ENCODE results near the gene L1CAM.
A peak's percentile ranks its signal among the peaks of the same experiment; 100 is the strongest.

The L1CAM gene

DNA sequence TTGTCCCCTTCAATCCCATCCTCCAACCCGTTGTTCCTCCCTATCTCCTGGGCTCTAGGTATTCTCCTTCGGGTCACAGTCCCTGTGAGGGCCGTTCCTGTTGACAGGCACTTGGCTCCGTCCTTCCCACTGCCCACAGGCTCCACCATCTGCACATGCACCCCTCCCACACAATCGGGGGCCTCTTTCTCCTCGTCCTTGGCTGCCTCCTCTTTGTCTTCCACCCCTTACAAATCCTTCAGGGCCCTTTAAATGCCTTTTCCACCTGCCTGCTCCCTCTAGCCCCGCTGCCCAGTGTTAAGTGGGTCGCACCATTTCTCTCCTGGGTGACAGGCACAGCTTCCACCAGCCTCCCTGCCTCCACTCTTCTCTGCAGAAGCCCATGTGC is 15.8 kb upstream of the L1CAM start:
- no peak for DNase-seq

DNA sequence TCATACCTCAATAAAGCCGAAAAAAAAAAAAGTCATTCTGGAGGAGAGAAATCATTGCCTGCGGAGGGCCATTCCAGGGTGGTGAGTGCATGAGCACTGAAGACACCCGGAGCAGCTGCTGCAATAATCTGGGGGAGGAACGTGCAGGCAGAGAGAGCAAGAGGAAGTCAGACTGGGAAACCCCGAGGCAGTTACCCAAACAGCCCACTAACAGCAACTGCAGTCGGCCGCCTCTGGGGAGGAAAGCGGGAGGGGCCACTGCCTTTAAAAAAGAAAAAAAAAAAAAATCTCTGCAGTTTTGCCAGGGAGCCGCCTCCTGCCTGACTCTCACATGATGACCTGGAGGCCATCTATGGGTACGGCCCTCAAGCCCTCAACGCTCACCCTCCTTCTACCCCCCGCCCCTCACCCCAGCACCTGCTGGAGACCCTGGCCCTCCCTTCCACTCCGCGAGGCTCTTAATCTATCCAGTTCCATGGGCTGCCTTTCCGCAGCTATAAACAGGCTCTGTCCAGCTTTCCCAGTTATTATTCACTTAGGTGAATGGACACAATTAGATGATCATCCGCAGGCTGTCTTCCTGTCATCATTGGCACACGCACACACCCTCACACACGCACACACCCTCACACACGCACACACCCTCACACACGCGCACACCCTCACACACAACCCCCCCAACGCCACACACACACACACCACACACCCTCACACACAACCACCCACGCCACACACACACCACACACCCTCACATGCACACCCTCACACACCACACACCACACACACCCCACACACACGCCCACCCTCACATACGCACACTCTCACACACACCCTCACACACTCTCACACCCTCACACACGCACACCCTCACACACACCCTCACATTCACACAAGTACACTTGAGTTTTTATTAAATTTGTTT is 15.1 kb upstream of the L1CAM start:
- peak; percentile 84 for DNase-seq

DNA sequence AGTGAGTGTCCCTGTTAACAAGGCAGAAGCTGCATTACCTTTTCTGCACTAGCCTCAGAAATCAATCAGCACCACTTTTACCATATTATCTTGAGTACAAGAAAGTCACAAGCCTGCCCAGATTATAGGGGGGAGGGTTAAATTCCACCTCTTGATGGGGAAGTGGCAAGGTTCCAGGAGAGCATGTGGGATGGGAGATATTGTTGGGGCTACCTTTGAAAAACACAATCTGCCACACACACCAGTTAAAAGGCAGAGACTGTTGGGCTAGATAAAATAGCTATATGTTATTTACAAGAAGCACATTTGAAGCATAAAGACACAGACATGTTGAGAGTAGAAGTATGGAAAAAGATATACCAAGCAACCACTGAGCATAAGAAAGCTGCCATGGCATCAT is 11.9 kb upstream of the L1CAM start:
- DNase-seq: no peak

DNA sequence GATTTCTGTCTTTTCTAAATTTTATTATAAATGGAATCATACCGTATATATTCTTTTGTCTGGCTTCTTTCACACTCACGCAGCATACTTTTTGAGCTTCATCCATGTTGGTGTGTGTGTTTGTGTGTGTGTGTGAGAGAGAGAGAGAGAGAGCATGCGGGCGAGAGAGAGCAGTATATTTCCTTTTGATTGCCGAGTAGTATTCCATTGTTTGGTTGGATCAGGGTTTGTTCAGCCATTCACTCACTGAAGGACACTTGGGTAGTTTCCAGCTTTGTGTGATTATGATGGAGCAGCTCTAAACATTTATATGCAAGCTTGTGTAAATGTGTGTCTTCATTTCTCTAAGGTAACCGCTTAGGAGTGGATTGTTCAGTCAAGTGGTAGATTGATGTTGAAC is 3.1 kb upstream of the L1CAM start:
- DNase-seq: no peak

DNA sequence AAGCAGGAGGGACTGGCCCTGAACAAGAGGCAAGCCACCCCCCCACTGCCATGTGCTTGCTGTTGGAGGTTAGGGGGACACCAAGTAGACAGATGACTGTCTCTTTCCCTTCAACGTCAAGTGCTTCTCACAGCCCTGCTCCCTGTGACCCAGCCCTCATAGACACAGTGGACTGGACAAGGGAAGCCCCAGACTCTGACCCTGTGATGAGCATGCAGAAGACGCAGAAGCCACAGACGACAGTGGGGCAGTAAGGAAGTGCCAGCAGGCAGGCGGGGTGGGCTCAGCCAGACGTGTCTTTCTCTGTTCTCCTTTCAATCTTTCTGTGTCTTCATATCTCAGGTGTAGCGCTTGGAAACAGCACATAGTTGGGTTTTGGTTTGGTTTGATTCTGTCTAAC is 2.4 kb upstream of the L1CAM start:
- no peak for DNase-seq

DNA sequence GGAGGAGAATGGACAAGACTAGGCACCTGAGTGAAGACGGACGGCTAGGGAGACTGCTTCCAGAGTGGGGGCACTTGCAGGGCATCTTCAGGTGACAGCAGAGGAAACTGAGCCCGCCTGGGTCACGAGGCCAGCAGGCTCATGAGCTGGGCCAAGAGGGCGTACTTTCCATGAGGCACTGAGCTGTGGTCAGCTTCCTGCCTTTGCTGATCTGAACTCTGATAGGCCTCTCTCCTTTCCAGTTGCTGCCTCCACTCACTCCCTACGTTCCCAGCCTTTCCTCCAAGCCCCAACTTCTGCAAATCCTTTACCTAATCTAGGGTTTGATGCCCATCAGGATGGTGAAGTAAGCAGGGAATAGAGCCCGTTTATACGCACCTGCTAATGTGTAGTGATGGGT is 1.4 kb upstream of the L1CAM start:
- DNase-seq: no peak

DNA sequence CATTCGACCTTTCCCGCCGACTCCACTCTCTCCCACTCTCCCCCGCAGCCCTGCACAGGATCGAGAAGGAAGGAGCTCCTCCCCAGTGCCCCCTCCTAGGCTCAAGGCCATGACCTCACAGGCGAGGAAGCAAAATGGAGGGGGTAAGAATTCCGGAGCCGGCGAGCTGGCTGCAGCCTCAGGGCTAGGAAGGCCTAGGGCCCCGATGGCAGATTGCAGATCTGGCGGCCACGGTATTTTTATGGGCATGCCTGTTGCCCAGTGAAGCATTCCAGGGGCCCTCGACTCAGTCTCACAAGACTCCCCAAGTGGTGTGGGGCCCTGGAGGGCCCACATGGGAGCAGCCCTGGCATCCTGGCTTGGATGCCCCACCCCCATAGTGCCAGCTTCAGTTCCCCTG is 942 bp upstream of the L1CAM start:
- DNase-seq: no peak

DNA sequence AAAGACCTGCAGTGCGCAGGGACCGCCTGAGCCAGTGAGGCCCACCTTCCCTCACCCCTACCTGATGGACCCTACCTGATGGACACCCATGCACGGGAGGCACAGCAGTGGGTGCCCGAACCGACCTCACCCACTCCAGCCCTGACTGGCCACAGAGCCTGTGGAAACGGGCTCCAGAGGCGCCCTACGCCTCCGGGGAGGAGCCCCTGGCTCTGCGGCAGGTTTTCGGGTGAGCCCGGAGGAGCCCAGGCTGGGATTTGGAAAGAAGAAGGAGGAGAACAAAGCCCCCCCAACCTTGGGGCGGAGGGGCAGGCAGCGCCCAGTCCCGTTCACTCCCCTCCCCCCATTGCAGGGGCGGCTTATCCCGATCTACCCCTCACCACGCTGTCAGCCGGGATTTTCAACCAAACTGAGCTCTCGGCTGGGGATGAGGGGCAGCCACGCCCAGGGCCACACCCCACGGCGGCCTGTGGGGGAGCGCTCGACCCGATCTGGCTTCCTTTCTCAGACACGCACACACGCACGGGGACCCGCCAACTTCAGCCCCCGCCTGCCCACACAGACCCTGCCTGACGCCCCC is 675 bp downstream of the L1CAM start:
- no peak for DNase-seq

DNA sequence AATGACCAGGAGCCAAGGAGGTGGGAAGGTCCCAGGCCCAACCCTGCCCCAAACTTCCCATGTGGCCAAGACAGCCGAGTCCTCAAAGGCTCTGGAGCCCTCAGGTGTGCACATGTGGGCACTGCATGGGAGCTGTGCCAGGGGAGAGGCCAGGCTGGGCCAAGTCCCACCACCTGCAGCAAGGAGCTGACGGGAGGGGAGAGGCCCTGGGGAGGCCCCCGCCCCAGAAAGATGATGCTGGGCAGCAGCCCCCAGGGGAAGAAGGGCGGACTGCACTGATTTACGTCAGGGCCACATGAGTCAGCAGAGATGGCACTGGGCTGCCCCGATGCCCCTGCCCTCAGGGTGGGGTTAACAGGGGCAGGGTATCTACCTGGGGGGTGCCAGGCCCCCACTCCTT is 1.4 kb downstream of the L1CAM start:
- DNase-seq: peak; percentile 66

DNA sequence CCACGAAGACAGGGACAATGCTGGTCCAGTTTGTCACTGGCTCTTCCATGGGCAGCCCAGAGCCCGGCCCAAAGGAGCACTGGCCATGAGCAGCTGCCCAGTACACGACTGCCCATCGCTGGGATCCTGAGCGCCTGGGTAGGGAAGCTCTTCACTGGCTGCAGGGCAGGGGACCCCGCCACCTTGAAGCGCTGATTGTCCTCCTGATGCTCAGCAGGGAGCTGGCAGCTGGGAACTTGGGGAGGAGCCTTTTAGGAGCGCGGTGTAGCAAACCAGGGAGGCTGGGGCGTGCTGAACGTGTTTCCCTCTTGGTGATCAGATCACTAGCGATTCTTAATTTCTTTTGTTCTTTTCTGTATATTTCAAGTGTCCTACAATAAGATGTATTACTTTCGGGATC is 1.8 kb downstream of the L1CAM start:
- DNase-seq: no peak

DNA sequence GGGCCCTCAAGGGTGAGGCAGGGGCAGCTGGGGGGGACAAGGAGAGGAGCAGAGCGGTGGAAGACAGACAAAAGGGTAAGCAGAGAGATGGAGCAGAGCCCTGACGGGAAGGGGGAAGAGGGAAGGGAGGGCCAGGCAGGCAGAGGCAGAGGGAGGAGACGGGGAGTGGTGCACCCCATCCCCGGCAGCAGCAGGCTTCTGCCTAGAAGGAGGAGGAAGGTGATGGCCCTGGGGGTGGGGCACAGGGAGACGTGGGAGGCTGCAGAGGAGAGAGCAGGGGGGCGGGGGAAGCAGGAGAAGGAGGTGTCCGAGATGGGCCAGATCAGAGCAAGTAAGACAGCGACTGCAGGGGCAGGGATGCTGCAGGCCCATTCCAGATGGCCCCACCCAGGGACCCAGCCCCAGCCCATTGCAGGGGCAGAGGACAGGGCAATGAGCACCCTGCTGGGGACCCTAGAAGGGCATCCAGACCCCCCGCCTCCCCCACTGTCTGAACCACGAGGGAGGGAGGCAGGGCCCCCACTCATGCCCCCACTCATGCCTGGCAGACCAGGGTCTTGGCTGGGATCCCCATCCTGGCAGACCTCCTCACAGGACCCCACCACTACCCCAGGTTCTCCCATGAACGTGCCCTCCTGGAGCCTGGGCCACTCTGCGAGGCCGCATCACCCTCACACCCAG is 2.7 kb downstream of the L1CAM start:
- DNase-seq: no peak

DNA sequence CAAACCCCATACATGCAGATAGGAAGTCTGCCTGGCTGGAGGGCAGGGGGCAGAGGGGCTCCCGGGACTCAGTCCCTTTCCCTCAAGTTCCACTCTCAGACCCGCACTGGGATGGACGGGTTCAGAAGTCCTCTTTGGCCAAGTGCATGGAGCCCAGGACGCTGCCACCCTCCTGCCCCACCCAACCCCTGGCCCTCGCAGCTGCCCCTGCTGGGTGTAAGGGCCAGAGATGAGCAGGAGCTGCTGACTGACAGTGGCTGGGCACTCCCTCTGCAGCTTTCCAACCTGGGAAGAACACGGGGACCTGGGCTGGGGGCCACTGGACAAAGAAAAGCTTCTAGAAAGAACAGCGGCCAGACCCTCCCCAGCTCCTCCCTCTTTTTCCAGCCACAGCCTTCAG is 3.4 kb downstream of the L1CAM start:
- no peak for DNase-seq

DNA sequence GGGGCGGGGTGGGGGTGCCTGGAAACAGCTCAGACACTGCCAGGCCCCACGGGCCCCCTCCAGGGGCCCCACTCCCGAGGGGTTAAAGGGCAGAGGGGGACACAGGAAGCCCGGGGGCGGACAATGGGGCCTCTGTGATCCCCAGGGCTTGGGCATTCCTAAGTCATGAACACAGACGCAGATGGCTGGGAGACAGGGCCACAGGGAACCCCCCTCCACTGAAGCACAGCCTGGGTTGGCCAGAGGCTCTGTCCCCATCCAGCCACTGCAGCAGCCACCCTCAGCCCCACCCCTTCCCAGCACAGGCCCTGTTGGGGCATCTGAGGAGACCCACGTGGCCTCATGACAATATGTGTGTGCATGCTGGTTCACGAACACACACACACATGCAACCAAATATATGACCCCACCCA is 3.9 kb downstream of the L1CAM start:
- no peak for DNase-seq

DNA sequence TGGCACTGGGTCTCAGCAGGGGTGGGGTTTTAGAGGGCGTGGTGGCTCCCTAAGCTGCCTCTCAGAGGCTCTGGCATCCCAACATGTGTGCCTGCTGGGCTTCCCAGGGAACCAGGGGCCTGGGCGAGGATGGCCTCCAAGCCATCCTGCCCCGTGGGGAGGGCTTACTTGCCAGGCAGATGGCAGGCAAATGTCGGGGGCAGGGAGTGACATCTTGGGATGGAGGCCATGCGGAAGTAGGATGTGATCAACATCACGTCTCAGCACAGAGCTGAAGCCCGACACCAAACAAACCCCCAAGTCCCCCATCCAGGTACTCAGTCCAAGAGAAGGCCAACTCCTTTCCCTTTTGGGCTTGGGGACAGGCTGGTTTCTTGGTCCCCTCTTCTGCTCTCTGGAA is 4.7 kb downstream of the L1CAM start:
- DNase-seq: no peak

DNA sequence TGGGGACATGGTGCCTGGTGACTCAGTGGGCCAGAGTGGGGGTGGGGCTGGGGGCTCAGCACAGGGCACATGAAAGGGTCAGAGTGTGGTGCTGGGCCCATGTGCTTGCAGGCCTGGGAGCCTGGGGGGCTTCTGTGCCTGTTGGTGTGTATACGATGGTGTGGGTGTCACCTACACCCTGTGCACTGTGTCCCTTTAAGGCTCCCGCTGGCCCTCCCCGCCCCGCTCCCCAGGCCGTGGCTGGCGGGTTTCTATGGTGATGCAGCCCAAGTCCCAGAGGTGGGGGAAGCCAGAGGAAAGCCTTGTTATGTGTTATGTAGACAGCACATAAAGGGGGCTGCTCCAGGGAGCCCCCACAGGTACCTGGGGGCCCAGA is 5.5 kb downstream of the L1CAM start:
- no peak for DNase-seq

DNA sequence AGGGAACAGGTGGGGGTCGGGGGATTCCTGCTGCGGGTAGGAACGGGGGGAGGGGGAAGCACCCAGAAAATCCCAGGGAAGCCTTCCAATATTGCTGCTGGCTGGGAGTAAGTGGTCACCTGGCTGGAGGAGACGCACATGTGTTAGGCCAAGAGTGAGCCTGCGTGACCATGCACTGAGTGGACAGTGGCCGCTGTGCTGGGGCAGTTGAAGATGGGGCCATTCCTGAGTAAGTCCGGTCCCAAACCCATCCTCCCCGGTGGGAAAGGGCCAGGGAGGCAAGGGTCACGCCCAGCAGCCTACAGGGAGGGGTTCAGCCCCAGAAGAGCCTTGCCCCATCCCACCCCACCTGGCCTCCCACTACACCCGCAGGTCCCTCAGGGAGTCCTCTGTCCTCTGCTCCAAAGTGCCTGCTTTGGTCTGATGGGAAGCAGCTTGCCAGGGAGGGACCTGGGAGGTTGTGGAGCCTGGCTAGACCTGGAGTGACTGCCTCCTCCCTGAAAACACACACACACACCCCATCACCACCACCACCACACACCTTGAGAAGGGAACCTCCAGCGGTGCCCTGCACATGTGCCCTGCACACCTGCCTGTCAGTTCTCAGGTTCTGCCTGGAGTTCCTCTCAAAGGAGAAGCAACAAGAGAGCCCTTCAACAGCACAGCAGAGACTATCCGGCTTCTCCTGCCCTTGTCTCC is 6.1 kb downstream of the L1CAM start:
- no peak for DNase-seq

DNA sequence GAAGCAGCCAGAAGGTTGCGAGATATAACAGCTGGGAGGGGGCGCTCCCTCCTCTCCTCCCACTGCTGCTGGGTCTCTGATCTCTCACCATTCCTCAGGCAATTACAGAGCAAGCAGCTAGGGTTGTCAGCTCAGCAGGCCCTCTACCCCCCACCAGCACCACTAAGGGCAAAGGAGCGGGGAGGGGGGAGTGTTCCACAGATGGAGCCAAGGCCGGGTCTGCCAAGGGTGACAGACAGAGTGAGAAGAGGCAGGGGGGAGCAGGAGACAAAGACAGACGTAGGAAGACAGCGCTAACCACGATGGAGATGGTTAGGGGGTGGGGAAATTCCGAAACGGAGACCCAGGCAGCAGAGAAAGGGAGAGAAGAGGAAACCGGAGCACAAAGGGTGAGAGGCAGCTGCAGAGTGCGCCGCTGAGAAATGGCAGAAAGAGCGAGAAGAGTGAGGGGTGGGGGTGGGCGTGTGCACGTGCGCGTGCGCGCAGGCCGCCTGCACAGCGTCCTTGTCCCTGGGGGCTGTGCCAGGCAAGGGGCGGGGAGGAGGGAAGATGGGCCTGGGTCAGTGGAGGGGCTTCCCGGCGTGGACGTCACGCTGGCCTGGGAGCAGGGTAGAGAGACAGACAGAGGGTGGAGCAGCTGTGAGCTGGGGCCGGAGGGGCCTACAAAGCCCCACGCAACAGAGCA is 6.9 kb downstream of the L1CAM start:
- DNase-seq: no peak

DNA sequence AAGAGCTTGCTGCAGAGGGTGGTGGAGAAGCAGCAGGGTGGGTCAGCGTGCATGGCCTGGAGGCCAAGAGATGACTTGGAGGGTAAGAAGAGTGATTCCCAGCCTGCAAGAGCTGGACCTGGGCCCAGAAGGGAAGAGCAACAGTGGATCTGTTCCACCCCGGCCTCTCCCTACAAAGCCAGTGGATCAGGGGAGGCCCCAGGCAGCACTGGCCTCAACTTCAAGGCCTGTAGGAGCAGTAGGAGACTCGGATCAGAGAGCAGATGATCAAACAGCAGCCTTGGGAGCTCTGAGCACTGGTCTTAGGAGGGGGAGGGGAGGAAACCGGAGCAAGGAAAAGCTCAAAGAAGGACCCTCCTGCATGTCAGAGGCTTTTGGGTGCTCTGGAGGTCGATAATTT is 7.6 kb downstream of the L1CAM start:
- no peak for DNase-seq

DNA sequence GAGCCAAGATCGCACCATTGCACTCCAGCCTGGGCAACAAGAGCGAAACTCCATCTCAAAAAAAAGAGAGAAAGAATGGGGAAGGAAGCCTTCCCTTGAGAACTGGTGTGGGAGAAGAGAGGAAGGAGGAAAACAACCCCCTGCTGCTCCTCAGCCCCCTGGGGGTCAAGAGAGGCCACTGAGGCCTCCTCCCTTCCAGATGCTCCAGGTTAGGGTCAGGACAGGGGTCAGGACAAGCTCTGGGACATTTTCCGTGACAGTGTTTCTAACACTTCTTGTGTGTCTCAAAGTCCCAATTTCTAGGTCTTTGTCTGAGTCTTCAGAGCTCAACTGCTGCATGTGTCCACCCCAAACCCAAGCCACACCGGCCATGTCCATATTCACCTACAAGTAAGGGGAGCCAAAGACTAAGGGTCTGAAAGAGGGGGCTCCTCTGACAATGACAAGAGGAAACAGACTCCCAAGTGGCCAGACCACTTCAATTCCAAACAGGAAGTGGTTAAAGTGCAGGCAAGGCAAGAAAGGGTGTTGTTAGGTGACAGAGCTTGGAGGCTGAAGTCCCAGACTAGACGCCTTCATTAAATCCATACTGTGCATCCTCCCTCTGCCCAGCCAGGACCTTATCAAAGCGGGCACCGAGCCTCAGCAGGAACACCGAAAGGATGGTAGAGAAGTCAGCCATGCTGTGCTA is 8.3 kb downstream of the L1CAM start:
- no peak for DNase-seq

DNA sequence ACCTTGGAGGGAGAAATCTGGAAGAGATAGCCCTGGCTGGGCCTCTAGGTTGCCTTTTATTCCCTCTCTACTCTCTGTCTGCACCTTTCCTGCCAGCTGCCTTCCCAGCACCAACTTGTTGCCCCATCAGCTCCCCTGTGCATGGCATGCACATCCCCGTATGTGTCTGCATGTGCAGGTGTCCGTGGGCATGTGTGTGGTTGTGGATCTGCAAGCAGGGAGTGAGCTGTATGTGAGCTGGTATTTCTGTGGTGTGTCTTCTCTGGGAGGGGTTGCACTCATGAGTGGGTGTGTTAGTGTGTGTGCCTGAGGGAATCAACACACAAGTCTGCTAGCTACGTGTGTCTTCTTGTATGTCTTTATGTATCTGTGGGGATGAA is 9.9 kb downstream of the L1CAM start:
- DNase-seq: no peak

DNA sequence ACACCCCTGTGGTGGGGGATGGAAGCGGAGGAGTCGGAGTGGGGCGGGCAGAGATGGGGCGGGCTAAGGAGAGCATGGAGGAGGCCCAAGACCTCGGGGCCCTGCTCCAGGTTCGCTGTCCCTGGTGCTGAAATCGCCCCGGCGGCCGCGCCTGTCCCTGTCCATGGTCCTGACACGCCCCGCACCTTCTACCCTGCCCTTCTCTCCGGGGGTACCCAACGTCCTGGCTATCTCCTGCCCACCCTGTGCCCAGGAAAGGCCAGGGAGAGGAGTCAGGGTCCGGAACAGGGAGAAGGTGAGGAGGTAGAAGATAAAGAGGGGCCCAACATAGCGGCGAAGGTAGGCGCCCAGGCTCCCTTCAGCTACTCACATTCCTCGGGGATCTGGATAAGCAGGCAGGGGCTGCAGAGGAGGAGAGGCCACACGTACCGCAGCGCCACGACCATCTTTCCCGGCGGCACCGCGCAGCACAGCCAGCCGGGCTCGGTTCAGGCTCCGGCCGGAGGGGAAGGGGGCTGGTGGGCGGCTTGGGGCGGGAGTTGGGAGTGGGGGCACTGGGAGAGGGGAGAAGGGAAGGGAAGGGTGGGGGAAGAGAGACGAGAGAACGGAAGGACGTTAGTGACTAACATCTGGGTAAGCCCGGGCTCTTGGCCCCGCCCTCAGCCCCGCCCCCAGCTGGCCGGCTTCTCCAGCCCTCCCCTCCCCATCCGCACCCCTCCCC is 10.4 kb downstream of the L1CAM start:
- peak; percentile 61 for DNase-seq

Data from RPMI8226 (cell line).